ENCODE data around the gene COL5A3. TPM values are rescaled to one million over a fixed set of nuclear protein-coding genes. Genes with fewer than 3 reads are reported as not detected.
"Not testable (repeated sequence)": the region's sequence is repeated elsewhere in the genome, so short reads cannot be mapped to it uniquely, and the experiment has no call there.

Gene COL5A3
- total RNA-seq, 2 donors from 2014 or later, result 3.4 to 9.6 TPM

DNA sequence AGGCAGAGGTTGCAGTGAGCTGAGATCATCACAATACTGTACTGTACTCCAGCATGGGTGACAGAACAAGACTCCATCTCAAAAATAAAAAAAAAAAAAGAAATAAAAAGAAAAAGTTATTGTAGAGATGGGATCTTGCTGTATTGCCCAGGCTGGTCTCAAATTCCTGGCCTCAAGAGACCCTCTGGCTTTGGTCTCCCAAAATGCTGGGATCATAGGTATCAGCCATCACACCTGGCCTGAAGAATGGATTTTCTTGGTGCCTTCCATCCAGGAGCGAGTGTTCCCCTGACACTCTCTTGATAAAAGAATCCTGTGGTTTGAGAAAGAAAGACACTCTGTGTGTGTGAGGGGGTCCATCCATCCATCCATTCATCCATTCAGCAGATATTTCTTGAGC lies 78.7 kb downstream of the COL5A3 start:
- Histone ChIP-seq H3K27ac (no peak overlapping the region), H3K36me3 (replicated peaks in 1 of 2; ENCODE audit: insufficient read depth in 1 of 2, low read depth in 2 of 2) (no peaks in the 10 kb centered on the region), H3K27me3 (no peaks in the 10 kb centered on the region), H3K4me3 (no peak overlapping the region), H3K4me1 (peaks cover 31% of the 10 kb centered on the region), H3K9me3 (no peaks in the 10 kb centered on the region)
- DNase-seq (no peak), ATAC-seq (no peak)
- intact Hi-C loops (cut with DNase I), result loop anchor here (5.0 to 10.0 kb wide), 3 partner anchors 101 to 463 kb away; no protein-coding TSS in a partner anchor
- TF ChIP-seq POLR2A (IDR thresholded peaks at IDR 0.05), result no peak
- TF ChIP-seq, protein P1, sequence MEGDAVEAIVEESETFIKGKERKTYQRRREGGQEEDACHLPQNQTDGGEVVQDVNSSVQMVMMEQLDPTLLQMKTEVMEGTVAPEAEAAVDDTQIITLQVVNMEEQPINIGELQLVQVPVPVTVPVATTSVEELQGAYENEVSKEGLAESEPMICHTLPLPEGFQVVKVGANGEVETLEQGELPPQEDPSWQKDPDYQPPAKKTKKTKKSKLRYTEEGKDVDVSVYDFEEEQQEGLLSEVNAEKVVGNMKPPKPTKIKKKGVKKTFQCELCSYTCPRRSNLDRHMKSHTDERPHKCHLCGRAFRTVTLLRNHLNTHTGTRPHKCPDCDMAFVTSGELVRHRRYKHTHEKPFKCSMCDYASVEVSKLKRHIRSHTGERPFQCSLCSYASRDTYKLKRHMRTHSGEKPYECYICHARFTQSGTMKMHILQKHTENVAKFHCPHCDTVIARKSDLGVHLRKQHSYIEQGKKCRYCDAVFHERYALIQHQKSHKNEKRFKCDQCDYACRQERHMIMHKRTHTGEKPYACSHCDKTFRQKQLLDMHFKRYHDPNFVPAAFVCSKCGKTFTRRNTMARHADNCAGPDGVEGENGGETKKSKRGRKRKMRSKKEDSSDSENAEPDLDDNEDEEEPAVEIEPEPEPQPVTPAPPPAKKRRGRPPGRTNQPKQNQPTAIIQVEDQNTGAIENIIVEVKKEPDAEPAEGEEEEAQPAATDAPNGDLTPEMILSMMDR (IDR thresholded peaks at IDR 0.05), result no peak
- WGBS, 2 donors, result 33 to 71% methylated on average over 1 of the region's 1 CpG

GRCh38 chr19:9923440-9923839 lies 86.9 kb downstream of the COL5A3 start:
- WGBS, 2 donors, result 81 to 82% methylated on average over 4 of the region's 4 CpGs
- ATAC-seq, result no peak
- intact Hi-C loops (cut with DNase I), result no loop called here

GRCh38 chr19:9922782-9923379 lies 87.4 kb downstream of the COL5A3 start:
- H3K27ac ChIP-seq; H3K4me3 ChIP-seq; DNase-seq; H3K4me1 ChIP-seq; H3K27me3 ChIP-seq; intact Hi-C loops (cut with DNase I); ATAC-seq; H3K36me3 ChIP-seq (replicated peaks in 1 of 2; ENCODE audit: insufficient read depth in 1 of 2, low read depth in 2 of 2); H3K9me3 ChIP-seq: not testable (repeated sequence)
- 69 to 83% methylated on average over 5 of the region's 5 CpGs for WGBS, 2 donors

More at GRCh38 chr19:9923440-9923839, 86.9 kb downstream of the COL5A3 start:
- Histone ChIP-seq H3K27me3 (no peaks in the 10 kb centered on the region), H3K4me1 (no peaks in the 10 kb centered on the region), H3K9me3 (no peaks in the 10 kb centered on the region), H3K27ac (no peak overlapping the region), H3K36me3 (replicated peaks in 1 of 2; ENCODE audit: insufficient read depth in 1 of 2, low read depth in 2 of 2) (no peaks in the 10 kb centered on the region), H3K4me3 (no peak overlapping the region)
- TF ChIP-seq POLR2A (IDR thresholded peaks at IDR 0.05), result no peak
- TF ChIP-seq, protein P1 (IDR thresholded peaks at IDR 0.05), result no peak
- no peak for DNase-seq

GRCh38 chr19:9917321-9917720 lies 93.0 kb downstream of the COL5A3 start:
- WGBS, 2 donors, result 3 to 8% methylated on average over 3 of the region's 3 CpGs
- no peak overlapping the region for H3K27ac ChIP-seq
- H3K4me3 ChIP-seq, result no peak overlapping the region
- ATAC-seq (peak; percentile 59), DNase-seq (peak; percentile 29 to 62 (median 46))
- no peaks in the 10 kb centered on the region for H3K27me3 ChIP-seq
- no peaks in the 10 kb centered on the region for H3K36me3 ChIP-seq (replicated peaks in 1 of 2; ENCODE audit: insufficient read depth in 1 of 2, low read depth in 2 of 2)
- no peaks in the 10 kb centered on the region for H3K9me3 ChIP-seq
- intact Hi-C loops (cut with DNase I), result no loop called here
- TF ChIP-seq POLR2A (IDR thresholded peaks at IDR 0.05), result no peak
- TF ChIP-seq, protein P1 (IDR thresholded peaks at IDR 0.05), result peak in 1 of 7 experiments; percentile 4
- H3K4me1 ChIP-seq, result peaks cover 18% of the 10 kb centered on the region

DNA sequence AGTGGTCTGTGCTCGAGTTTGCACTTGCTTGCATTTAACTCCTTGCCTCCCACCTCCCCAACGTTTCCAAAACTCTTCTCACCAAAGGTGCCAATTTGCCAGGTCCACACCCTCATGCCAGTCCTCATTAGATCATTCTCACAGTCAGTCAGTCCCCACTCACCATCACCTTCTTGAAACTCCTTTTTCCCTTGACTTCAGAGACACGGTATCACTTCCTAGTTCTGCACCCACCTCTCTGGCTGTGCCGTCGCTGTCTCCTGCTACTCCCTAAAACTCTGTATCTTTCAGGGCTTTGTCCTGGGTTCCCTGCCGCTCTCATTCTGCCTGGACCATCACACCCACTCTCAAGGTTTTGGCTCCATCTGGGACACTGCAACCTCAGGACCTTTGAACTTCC lies 93.6 kb downstream of the COL5A3 start:
- intact Hi-C loops (cut with DNase I), result no loop called here
- WGBS, 2 donors, result 34 to 51% methylated on average over 6 of the region's 6 CpGs
- Histone ChIP-seq H3K4me1 (peaks cover 18% of the 10 kb centered on the region), H3K36me3 (replicated peaks in 1 of 2; ENCODE audit: insufficient read depth in 1 of 2, low read depth in 2 of 2) (no peaks in the 10 kb centered on the region), H3K27me3 (no peaks in the 10 kb centered on the region), H3K9me3 (no peaks in the 10 kb centered on the region), H3K27ac (no peak overlapping the region), H3K4me3 (no peak overlapping the region)
- no peak for DNase-seq
- TF ChIP-seq, protein P1 (IDR thresholded peaks at IDR 0.05), result no peak
- no peak for TF ChIP-seq POLR2A (IDR thresholded peaks at IDR 0.05)
- ATAC-seq, result no peak

Measured in body of pancreas (tissue), 4 donors.